Transverse colon (tissue), 4 donors: ENCODE data around the gene UBAC2. TPM values are rescaled to one million over a fixed set of nuclear protein-coding genes. Genes with fewer than 3 reads are reported as not detected.

Experiments used
- DNase-seq: peaks from one replicate; pipeline ENCODE4 v3.0.0-alpha.2; 2019
- H3K27ac ChIP-seq, 4 donors: fragments of 200-600 bp; sonication (generic); 2 replicates each; pipeline ENCODE4 v1.5.1; 2016 to 2018; ENCODE audit warnings: inconsistent platforms in 4 of 4
- H3K27me3 ChIP-seq: fragments of 200-600 bp; sonication (generic); 2 replicates; pipeline ENCODE4 v1.5.1; 2017; ENCODE audit warnings: inconsistent platforms
- H3K36me3 ChIP-seq, 4 donors: fragments of 200-600 bp; sonication (generic); 2 replicates each; pipeline ENCODE4 v1.5.1; 2017 to 2019; ENCODE audit warnings: inconsistent platforms in 4 of 4
- H3K4me1 ChIP-seq, 4 donors: fragments of 200-600 bp; sonication (generic); 2 replicates each; pipeline ENCODE4 v1.5.1; 2017 to 2020; ENCODE audit warnings: inconsistent platforms in 4 of 4
- H3K4me3 ChIP-seq, 4 donors: fragments of 200-600 bp; sonication (generic); 1 replicate in 1 of 4; 2 replicates in 3 of 4; pipeline versions ENCODE4 v1.5.1 to v1.6.1; 2017 to 2019; ENCODE audit warnings: inconsistent platforms in 4 of 4
- H3K9me3 ChIP-seq, 2 donors: fragments of 200-600 bp; sonication (generic); 2 replicates each; pipeline ENCODE4 v1.5.1; 2017 to 2019; ENCODE audit warnings: inconsistent platforms in 2 of 2
- EP300 ChIP-seq: sonication (generic); formaldehyde crosslinking; IDR thresholded peaks from one replicate; pipeline ENCODE4 v1.6.1; 2017; ENCODE audit warnings: antibody characterized with exemption, low read depth
- POLR2A ChIP-seq: fragments of 450-650 bp; IDR thresholded peaks from one replicate; pipeline ENCODE4 v1.6.1; 2016; ENCODE audit warnings: antibody characterized with exemption, mild to moderate bottlenecking, moderate library complexity
- POLR2AphosphoS5 ChIP-seq, 3 donors: sonication (generic); formaldehyde crosslinking; IDR thresholded peaks; one replicate each; pipeline ENCODE4 v1.6.1; 2016; ENCODE audit warnings: antibody characterized with exemption in 3 of 3
- WGBS, 2 donors: methylation state at CpG; one replicate each; pipeline ENCODE4 v1.1.5; 2018; ENCODE audit warnings: low coverage in 1 of 2; 5-methylcytosine and 5-hydroxymethylcytosine counted together
- in situ Hi-C, 4 donors: fragments of 200-750 bp; cut with MboI; loops; one replicate each; pipeline versions ENCODE4 v1.15.0 to v1.15.1; 2017; ENCODE audit warnings: low sequenced_read_pairs in 3 of 4, low pct_ligation_motif_present in 1 of 4, low pct_unique_long_range_greater_than_20kb in 1 of 4
- intact Hi-C: fragments of 100-400 bp; cut with DNase I; formaldehyde crosslinking; loops from one replicate; pipeline ENCODE4 v1.15.1; 2023; ENCODE audit warnings: low total_unique reads
- total RNA-seq, 4 donors: library from RNA; depleted of rRNA; stranded (reverse); fragments of >200 nt; gene quantifications; one replicate each; pipeline ENCODE4 v1.1.0, GENCODE V29; 2016
- TF ChIP-seq, protein P1 (sequence below), 5 experiments: fragments of 200-600 bp in 3 of 5; fragments of 450-650 bp in 2 of 5; sonication (generic) in 3 of 5; IDR thresholded peaks; 1 replicate in 2 of 5; 2 replicates in 3 of 5; pipeline ENCODE4 v1.5.1; 2016 to 2017; ENCODE audit warnings: antibody characterized with exemption in 5 of 5, inconsistent platforms in 3 of 5, mild to moderate bottlenecking in 2 of 5, moderate library complexity in 1 of 5

The UBAC2 gene
- total RNA-seq, 4 donors from 2014 or later, result 34.4 to 77.3 (median 66.5) TPM

DNA sequence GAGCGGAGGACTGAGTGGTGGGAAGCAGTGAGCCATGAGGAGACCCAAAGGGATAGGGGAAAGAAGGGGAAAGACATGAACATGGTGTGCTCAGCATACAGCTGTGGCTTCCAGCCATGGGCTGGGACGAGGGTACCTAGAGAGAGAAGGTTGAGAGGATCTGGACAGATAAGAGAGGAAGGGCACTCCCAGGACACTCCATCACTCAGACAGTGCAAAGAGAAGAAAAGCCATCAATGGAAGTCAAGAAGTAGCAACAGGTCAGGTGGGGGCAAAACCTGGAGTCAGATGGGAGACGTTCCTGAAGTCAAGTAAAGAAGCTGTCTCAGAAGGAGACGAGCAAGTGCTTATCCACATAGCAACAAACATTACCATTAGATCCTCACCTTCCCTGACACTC is 40.2 kb upstream of the UBAC2 start:
- in situ Hi-C loops, result no loop called here

DNA sequence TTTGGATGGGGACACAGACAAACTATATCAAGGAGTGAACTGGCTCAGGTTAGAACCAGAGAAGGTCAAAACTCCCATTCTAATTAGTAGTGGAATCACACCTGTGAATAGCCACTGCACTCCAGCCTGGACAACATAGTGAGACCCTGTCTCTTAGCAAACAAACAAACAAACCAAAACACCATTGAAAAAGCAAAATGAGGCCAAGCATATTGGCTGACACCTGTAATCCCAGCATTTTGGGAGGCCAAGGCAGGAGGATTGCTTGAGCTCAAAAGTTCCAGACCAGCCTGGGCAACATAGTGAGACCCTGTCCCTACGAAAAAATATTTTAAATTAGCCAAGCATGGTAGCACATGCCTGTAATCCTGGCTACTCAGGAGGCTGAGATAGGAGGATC is 39.1 kb upstream of the UBAC2 start:
- no peak overlapping the region for H3K4me3 ChIP-seq
- no peaks in the 10 kb centered on the region for H3K36me3 ChIP-seq
- in situ Hi-C loops, result no loop called here
- H3K4me1 ChIP-seq, result no peaks in the 10 kb centered on the region
- peaks cover 22% of the 10 kb centered on the region for H3K27me3 ChIP-seq
- intact Hi-C loops, result no loop called here
- H3K27ac ChIP-seq, result no peak overlapping the region
- no peaks in the 10 kb centered on the region for H3K9me3 ChIP-seq
- TF ChIP-seq POLR2AphosphoS5 (IDR thresholded peaks at IDR 0.05), result no peak
- TF ChIP-seq EP300, result no peak
- no peak for TF ChIP-seq POLR2A
- TF ChIP-seq, protein P1, sequence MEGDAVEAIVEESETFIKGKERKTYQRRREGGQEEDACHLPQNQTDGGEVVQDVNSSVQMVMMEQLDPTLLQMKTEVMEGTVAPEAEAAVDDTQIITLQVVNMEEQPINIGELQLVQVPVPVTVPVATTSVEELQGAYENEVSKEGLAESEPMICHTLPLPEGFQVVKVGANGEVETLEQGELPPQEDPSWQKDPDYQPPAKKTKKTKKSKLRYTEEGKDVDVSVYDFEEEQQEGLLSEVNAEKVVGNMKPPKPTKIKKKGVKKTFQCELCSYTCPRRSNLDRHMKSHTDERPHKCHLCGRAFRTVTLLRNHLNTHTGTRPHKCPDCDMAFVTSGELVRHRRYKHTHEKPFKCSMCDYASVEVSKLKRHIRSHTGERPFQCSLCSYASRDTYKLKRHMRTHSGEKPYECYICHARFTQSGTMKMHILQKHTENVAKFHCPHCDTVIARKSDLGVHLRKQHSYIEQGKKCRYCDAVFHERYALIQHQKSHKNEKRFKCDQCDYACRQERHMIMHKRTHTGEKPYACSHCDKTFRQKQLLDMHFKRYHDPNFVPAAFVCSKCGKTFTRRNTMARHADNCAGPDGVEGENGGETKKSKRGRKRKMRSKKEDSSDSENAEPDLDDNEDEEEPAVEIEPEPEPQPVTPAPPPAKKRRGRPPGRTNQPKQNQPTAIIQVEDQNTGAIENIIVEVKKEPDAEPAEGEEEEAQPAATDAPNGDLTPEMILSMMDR (IDR thresholded peaks at IDR 0.05), result no peak
- WGBS, 2 donors, result 82 to 100% methylated on average over 1 of the region's 1 CpG
- DNase-seq, result no peak

More for the DNA sequence above, 40.2 kb upstream of the UBAC2 start:
- no peaks in the 10 kb centered on the region for H3K4me1 ChIP-seq
- DNase-seq, result no peak
- H3K27ac ChIP-seq, result no peak overlapping the region
- H3K27me3 ChIP-seq, result peaks cover 22% of the 10 kb centered on the region
- H3K4me3 ChIP-seq, result no peak overlapping the region
- no peaks in the 10 kb centered on the region for H3K9me3 ChIP-seq
- TF ChIP-seq POLR2A, result no peak
- TF ChIP-seq EP300, result no peak
- TF ChIP-seq, protein P1 (IDR thresholded peaks at IDR 0.05), result no peak
- no peak for TF ChIP-seq POLR2AphosphoS5 (IDR thresholded peaks at IDR 0.05)
- whole genome bisulfite sequencing, 2 donors, result 89 to 93% methylated on average over 4 of the region's 4 CpGs
- intact Hi-C loops, result no loop called here
- no peaks in the 10 kb centered on the region for H3K36me3 ChIP-seq

DNA sequence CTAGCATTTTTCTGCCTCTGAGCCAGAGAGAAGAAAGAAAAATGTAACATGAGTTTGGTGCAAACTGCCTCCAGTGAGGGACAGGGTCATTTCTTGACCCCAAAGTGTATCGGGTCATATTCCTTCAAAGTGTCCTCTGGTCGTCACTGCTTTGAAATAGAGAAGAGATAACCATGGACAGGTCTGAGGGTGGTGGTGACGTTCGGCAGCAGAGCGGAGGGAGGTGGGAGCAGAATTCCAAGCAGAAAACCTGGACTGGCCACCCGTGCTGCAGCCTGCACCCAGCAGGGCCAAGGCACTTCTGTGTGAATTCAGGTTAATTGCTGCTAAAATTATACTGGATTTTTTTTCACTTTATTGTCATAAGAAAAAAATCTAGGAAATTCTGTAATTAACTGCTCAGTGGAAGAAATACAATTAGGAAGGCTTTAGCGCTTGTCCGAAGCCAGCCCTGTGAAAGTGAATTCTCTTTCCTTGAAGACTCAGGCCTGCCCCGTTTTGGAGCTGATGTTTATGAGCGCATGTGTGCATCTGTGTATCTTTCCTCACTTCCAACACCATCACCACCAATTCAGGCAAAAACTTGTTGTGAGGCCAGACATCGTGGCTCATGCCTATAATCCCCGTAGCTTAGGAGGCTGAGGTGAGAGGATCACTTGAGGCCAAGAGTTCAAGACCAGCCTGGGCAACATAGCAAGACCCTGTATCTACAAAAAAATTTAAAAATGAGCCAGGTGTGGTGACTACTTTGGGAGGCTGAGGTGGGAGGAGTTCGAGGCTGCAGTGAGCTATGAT is 37.9 kb upstream of the UBAC2 start:
- in situ Hi-C loops (no loop called here), intact Hi-C loops (no loop called here)
- 82 to 85% methylated on average over 5 to 13 of the region's 13 CpGs for WGBS, 2 donors
- H3K9me3 ChIP-seq, result no peaks in the 10 kb centered on the region
- DNase-seq, result no peak
- H3K4me1 ChIP-seq, result no peaks in the 10 kb centered on the region
- no peaks in the 10 kb centered on the region for H3K36me3 ChIP-seq
- H3K4me3 ChIP-seq, result no peak overlapping the region
- TF ChIP-seq EP300 (no peak), POLR2A (no peak), POLR2AphosphoS5 (IDR thresholded peaks at IDR 0.05) (no peak)
- TF ChIP-seq, protein P1 (IDR thresholded peaks at IDR 0.05), result no peak
- peaks cover 22% of the 10 kb centered on the region for H3K27me3 ChIP-seq
- H3K27ac ChIP-seq, result no peak overlapping the region

DNA sequence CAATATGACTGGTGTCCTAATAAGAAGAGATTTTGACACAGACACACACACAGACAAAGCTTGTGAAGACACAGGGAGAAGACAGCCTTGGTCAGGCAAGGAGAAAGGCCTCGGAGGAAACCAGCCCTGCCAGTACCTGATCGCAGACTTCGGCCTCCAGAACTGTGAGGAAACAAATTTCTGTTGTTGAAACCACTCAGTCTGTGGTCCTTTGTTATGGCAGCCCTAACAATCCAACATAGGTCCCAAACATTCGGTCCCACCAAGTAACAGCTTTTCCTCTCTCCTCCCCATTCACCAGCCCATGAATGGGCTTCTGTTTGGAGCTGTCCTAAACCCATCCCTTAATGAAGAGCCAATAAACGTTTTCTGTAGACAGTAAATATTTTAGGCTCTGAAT is 36.4 kb upstream of the UBAC2 start:
- in situ Hi-C loops, result no loop called here
- TF ChIP-seq, protein P1 (IDR thresholded peaks at IDR 0.05), result no peak
- no peak for TF ChIP-seq POLR2A
- no peak for TF ChIP-seq EP300
- TF ChIP-seq POLR2AphosphoS5 (IDR thresholded peaks at IDR 0.05), result no peak
- WGBS, 2 donors, result 70% methylated on average over 5 of the region's 5 CpGs; no CpG with 5 or more reads in 1 of the 2 donors

More for the DNA sequence above, 36.4 kb upstream of the UBAC2 start:
- DNase-seq, result no peak
- H3K9me3 ChIP-seq, result no peaks in the 10 kb centered on the region
- no peak overlapping the region for H3K27ac ChIP-seq
- H3K4me3 ChIP-seq, result no peak overlapping the region
- no peaks in the 10 kb centered on the region for H3K4me1 ChIP-seq
- intact Hi-C loops, result no loop called here
- peaks cover 15% of the 10 kb centered on the region for H3K27me3 ChIP-seq
- H3K36me3 ChIP-seq, result no peaks in the 10 kb centered on the region
